Raji (cell line): Measurements from ENCODE around the gene SORT1.

Source experiments
- POLR2A ChIP-seq: IDR thresholded peaks from 2 replicates; pipeline ENCODE4 v1.6.1; 2011; ENCODE audit warnings: low read depth, low read length, control low read depth; ENCODE audit not compliant: insufficient read depth

Gene SORT1

GRCh38 chr1:109338091-109338490 is 59.6 kb downstream of the SORT1 start:
- no peak for TF ChIP-seq POLR2A

- TF ChIP-seq POLR2A: no peak
Observed at GRCh38 chr1:109335091-109335490, 62.6 kb downstream of the SORT1 start.

GRCh38 chr1:109331113-109331512 is 66.6 kb downstream of the SORT1 start:
- TF ChIP-seq POLR2A: no peak

GRCh38 chr1:109327285-109327684 is 70.4 kb downstream of the SORT1 start:
- TF ChIP-seq POLR2A: no peak

- no peak for TF ChIP-seq POLR2A
Observed at GRCh38 chr1:109322974-109323373, 74.7 kb downstream of the SORT1 start.

GRCh38 chr1:109319114-109319513 is 78.6 kb downstream of the SORT1 start:
- no peak for TF ChIP-seq POLR2A

- no peak for TF ChIP-seq POLR2A
Observed at GRCh38 chr1:109316506-109316905, 81.2 kb downstream of the SORT1 start.

GRCh38 chr1:109315288-109315687 is 82.4 kb downstream of the SORT1 start:
- TF ChIP-seq POLR2A: no peak

GRCh38 chr1:109314795-109315194 is 82.9 kb downstream of the SORT1 start:
- no peak for TF ChIP-seq POLR2A

GRCh38 chr1:109312978-109313775 is 84.5 kb downstream of the SORT1 start:
- TF ChIP-seq POLR2A: no peak

- no peak for TF ChIP-seq POLR2A
Observed at GRCh38 chr1:109312246-109312645, 85.5 kb downstream of the SORT1 start.

- TF ChIP-seq POLR2A: no peak
Observed at GRCh38 chr1:109309347-109309746, 88.4 kb downstream of the SORT1 start.

- no peak for TF ChIP-seq POLR2A
Observed at GRCh38 chr1:109307274-109308021, 90.3 kb downstream of the SORT1 start.

GRCh38 chr1:109306832-109307273 is 90.9 kb downstream of the SORT1 start, which contains the start of gene MYBPHL:
Gene MYBPHL, minus strand, starts transcription at chr1:109307011. Its CDS starts 20 bp downstream, at chr1:109306991.
- TF ChIP-seq POLR2A: no peak

GRCh38 chr1:109304226-109304920 is 93.3 kb downstream of the SORT1 start:
- no peak for TF ChIP-seq POLR2A
